GM19328 (cell line): ENCODE results near the gene SMAGP.
"Not testable (repeated sequence)": the region's sequence is repeated elsewhere in the genome, so short reads cannot be mapped to it uniquely, and the experiment has no call there.

Experiments used
- ATAC-seq: cut with Tn5 transposase; IDR thresholded peaks from one replicate; pipeline ENCODE4 v1.9.1; 2021; ENCODE audit warnings: mild to moderate bottlenecking, moderate library complexity; ENCODE audit not compliant: unreplicated experiment

SMAGP gene

GRCh38 chr12:51270067-51270950 is at the start of gene SMAGP:
Gene SMAGP, minus strand, starts transcription at chr12:51270415. Its CDS starts 1,137 bp downstream, at chr12:51269278.
- peak; percentile 76 for ATAC-seq

- ATAC-seq: no peak
These were observed 48.8 kb upstream of the SMAGP start for GRCh38 chr12:51318846-51319599.

GRCh38 chr12:51318057-51318806 is 48.0 kb upstream of the SMAGP start:
- ATAC-seq: not testable (repeated sequence)

- ATAC-seq: no peak
These were observed 41.2 kb upstream of the SMAGP start for GRCh38 chr12:51311389-51311788.

- ATAC-seq: no peak
These were observed 37.7 kb upstream of the SMAGP start for GRCh38 chr12:51307655-51308593.

GRCh38 chr12:51306507-51306906 is 36.3 kb upstream of the SMAGP start:
- no peak for ATAC-seq

- not testable (repeated sequence) for ATAC-seq
These were observed 30.6 kb upstream of the SMAGP start for GRCh38 chr12:51300768-51301167.

GRCh38 chr12:51295651-51296050 is 25.4 kb upstream of the SMAGP start:
- no peak for ATAC-seq

- ATAC-seq: not testable (repeated sequence)
These were observed 23.9 kb upstream of the SMAGP start for GRCh38 chr12:51294097-51294496.

GRCh38 chr12:51293696-51294095 is 23.5 kb upstream of the SMAGP start:
- no peak for ATAC-seq

- not testable (repeated sequence) for ATAC-seq
These were observed 21.6 kb upstream of the SMAGP start for GRCh38 chr12:51291603-51292513.

GRCh38 chr12:51285843-51286242 is 15.6 kb upstream of the SMAGP start:
- no peak for ATAC-seq

GRCh38 chr12:51281202-51281924 is 11.1 kb upstream of the SMAGP start:
- no peak for ATAC-seq

GRCh38 chr12:51275088-51275487 is 4.9 kb upstream of the SMAGP start:
- ATAC-seq: no peak

- ATAC-seq: not testable (repeated sequence)
These were observed 2.6 kb upstream of the SMAGP start for GRCh38 chr12:51272810-51273209.

- no peak for ATAC-seq
These were observed 820 bp upstream of the SMAGP start for GRCh38 chr12:51270951-51271518.

- ATAC-seq: peak; percentile 27
These were observed 795 bp downstream of the SMAGP start for GRCh38 chr12:51269174-51270066.
